ENCODE measurements around the gene GOLIM4. TPM values are rescaled to one million over a fixed set of nuclear protein-coding genes. Genes with fewer than 3 reads are reported as not detected.

Gene GOLIM4
- total and polyA plus RNA-seq, 4 donors = 17.9 to 47.9 (median 32.7) TPM

GRCh38 chr3:167969548-167969947 is 126.2 kb downstream of the GOLIM4 start (continued):
- TF ChIP-seq REST (IDR thresholded peaks at IDR 0.05) (no peak), RXRA (IDR thresholded peaks at IDR 0.05) (no peak), NR2F2 (IDR thresholded peaks at IDR 0.05) (no peak), TAF1 (conservative IDR thresholded peaks at IDR 0.05) (no peak), EGR1 (IDR thresholded peaks at IDR 0.05; ENCODE audit: low read depth in 2 of 2) (no peak), ATF3 (IDR thresholded peaks at IDR 0.05) (no peak), YY1 (IDR thresholded peaks at IDR 0.05) (no peak)

- H3K4me1 ChIP-seq (ENCODE audit: control insufficient read depth in 4 of 4, insufficient read depth in 4 of 4, low read length in 3 of 4) = no peaks in the 10 kb centered on the region
- no peaks in the 10 kb centered on the region for H3K36me3 ChIP-seq (ENCODE audit: control insufficient read depth in 4 of 4, insufficient read depth in 3 of 4, low read depth in 1 of 4, low read length in 3 of 4)
- H3K27ac ChIP-seq (ENCODE audit: low read depth in 1 of 2, low read length in 2 of 2) = no peak overlapping the region
- no peak for DNase-seq (ENCODE audit: low spot score)
- H3K4me3 ChIP-seq (ENCODE audit: low read depth in 1 of 3, low read length in 3 of 3) = no peak overlapping the region
- TF ChIP-seq MAX (IDR thresholded peaks at IDR 0.05) (no peak), HNF4A (conservative IDR thresholded peaks at IDR 0.05) (no peak), TAF1 (conservative IDR thresholded peaks at IDR 0.05) (no peak), FOXA1 (IDR thresholded peaks at IDR 0.05) (no peak), GABPA (IDR thresholded peaks at IDR 0.05 in 1 of 2, conservative IDR thresholded peaks at IDR 0.05 in 1 of 2) (no peak), FOXA2 (IDR thresholded peaks at IDR 0.05) (no peak), CTCF (IDR thresholded peaks at IDR 0.05; ENCODE audit: low read depth, low read length, missing input control) (no peak), NR2F2 (IDR thresholded peaks at IDR 0.05) (no peak)
- no peaks in the 10 kb centered on the region for H3K9me3 ChIP-seq (ENCODE audit: control insufficient read depth in 4 of 4, low read length in 3 of 4)
- 87% methylated on average over 5 of the region's 5 CpGs for WGBS
- H3K9ac ChIP-seq (ENCODE audit: low read depth in 1 of 2, low read length in 2 of 2) = no peak overlapping the region
- H3K27me3 ChIP-seq (ENCODE audit: control insufficient read depth in 4 of 4, insufficient read depth in 4 of 4, low read length in 3 of 4) = no peaks in the 10 kb centered on the region
Measured at GRCh38 chr3:167967257-167968036, 128.3 kb downstream of the GOLIM4 start.

Data from liver (tissue), 9 donors.